NCI-H1436 treated with DMSO at 0.1 percent for 48 hours (cell line): ENCODE data around the gene GGCT.
"Not testable (repeated sequence)": the region's sequence is repeated elsewhere in the genome, so short reads cannot be mapped to it uniquely, and the experiment has no call there.

Source experiments
- DNase-seq: peaks from one replicate; lab custom pipeline; 2025; lab: John Stamatoyannopoulos, UW

The GGCT gene

DNA sequence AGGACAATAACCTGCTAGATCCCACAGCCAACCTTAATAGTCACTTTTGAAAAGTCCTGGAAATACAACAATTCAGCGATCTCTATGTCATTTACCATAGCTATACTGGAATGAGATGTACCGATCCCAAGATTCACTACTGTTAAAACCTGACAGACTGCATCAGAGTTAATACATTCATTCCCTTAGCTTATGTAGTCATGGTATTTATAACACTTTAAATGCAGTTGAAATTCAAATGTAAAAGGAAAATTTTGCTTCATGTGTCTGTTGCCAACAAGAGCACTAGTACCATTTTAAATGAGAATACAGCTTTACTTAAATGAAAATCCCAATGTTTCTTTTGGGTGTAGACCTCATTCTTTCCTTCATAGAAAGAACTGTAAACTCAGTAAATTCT is 11.1 kb upstream of the GGCT start:
- DNase-seq = no peak

GRCh38 chr7:30514776-30515175 is 10.1 kb upstream of the GGCT start:
- DNase-seq = no peak

GRCh38 chr7:30514177-30514576 is 9.5 kb upstream of the GGCT start:
- no peak for DNase-seq

- DNase-seq = no peak
Observed at GRCh38 chr7:30513762-30514161, 9.1 kb upstream of the GGCT start.

DNA sequence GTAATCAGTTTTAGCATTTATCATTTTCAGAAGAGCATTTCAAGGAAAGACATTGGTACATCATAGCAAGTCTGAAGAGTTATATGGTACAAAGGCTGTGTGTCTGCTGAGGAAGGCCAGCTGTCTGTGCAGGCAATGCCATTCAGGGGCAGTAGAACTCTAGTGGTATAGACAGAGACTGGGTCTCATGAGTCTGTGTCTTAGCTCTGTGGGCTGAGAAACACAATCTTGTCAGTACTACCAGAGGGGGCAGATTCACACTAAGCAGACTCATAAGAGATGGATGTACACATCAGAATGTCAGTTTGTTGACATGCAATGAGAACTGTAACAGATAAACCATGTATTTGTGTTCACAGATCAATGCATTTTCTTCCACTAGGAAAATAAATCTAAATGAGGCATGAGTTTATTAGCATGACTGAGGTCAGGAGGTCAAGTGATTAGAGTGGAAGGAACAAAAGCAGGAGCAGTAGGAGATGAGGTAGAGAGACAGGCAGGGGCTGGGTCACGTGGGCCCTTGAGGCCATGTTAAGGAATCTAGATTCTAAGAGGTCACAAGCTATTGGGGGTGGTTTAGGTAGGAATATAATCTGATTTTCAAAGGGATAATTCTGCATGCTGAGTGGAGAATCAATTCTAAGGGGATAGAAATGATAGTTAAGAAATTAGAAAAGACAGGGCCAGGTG is 7.5 kb upstream of the GGCT start:
- DNase-seq = no peak

DNA sequence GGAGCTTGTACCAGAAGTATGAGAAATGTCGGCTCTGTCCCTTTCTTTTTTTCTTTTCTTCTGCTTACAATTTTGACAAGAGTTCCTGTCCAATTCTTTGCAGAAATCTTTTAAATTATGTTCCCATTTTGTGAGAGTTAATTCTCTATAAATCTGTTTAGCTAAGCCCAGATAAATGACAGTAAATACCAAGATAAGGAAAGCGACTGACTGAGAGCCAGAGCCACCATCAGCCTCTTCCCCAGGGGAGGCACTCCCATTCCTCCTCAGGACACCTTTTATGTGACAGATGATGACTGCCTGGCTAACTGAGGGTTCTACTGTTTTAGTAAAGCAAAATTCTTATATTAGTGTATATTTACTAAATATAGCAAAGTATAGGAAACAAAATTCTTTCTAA is 6.9 kb upstream of the GGCT start:
- DNase-seq = no peak

- DNase-seq = no peak
Observed at GRCh38 chr7:30510124-30511075, 5.8 kb upstream of the GGCT start.

- DNase-seq = not testable (repeated sequence)
Observed at GRCh38 chr7:30509171-30509857, 4.7 kb upstream of the GGCT start.

- not testable (repeated sequence) for DNase-seq
Observed at GRCh38 chr7:30507346-30507900, 2.8 kb upstream of the GGCT start.

DNA sequence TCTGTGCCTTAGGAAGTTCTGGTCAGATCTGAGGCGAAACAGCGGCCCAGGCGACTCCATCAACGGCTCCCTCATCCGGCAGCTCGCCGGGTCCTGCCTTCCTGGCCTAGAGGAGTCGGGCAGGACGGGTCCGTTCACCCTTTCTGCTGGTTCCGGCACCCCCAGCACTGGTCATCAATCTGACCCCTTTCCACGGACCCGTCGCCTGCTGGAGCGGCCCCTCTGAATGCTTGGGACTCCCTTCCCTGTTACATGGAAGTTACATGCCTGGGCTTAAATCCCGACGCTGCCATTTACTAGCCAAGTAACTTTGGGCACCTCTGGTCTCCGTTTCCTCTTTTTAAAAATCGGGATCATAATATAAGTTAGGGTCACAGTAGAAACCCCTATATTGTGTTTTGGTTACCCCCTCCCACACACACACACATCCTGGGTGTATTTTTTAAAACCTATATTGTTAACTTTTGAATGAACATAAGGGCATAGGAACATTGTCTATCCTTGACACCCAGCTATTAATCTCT is 607 bp upstream of the GGCT start:
- no peak for DNase-seq

- no peak for DNase-seq
Observed at GRCh38 chr7:30503274-30504212, 1.1 kb downstream of the GGCT start.

DNA sequence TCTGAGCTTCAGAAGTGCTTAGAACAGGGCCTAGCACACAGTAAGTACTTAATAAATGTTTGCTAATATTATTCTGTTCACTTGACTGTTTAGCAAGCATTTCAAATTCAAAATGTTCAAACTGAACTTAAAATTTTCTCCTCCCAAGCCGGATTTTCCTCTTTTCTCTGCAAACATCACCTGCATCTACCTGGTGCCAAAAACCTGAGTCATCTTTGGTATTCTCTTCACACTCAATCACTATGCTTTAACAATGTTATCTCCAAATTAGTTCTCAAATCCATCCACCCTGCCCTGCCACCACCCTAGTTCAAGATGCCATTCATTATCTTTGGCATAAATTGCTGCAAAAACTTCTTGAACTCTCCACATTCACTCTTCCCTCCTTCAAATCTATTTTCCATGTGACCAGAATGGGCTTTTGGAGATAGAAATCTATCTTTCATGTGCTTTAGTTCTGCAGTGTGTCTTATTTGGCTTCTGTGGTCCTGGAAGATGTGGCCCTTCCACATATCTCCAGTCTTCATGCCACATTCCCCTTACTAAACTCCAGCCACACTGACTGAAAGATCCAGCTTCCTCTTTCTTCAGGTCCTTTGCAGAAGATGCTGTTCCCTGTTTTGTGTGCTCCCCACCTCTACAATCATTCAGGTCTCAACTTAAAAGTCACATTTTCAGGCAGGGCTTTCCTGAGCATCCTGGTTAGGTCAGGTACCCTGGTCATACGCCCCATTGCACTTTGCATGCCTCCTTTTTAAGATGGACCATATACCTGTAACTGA is 2.0 kb downstream of the GGCT start:
- DNase-seq = no peak

DNA sequence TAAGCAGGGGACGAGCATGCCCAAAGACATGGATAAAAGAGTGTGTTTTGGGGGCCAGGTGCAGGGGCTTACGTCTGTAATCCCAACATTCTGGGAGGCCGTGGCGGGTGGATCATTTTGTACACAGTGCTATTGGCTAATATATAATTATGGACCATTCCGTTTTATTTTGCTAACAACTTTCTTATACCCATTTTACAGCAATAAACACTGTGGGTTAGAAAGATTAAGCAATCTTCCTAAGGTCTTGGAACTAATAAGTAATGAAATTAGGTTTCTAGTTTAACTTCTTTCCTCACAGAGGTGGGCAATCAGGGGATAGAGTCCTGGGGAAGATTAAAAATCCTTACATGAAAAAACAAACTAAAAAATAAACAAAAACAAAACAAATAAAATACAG is 3.4 kb downstream of the GGCT start:
- no peak for DNase-seq

- DNase-seq = no peak
Observed at GRCh38 chr7:30493228-30493627, 11.4 kb downstream of the GGCT start.

GRCh38 chr7:30491417-30491816 is 13.2 kb downstream of the GGCT start:
- no peak for DNase-seq

GRCh38 chr7:30487371-30487770 is 17.3 kb downstream of the GGCT start:
- no peak for DNase-seq

GRCh38 chr7:30485667-30486066 is 19.0 kb downstream of the GGCT start:
- no peak for DNase-seq

DNA sequence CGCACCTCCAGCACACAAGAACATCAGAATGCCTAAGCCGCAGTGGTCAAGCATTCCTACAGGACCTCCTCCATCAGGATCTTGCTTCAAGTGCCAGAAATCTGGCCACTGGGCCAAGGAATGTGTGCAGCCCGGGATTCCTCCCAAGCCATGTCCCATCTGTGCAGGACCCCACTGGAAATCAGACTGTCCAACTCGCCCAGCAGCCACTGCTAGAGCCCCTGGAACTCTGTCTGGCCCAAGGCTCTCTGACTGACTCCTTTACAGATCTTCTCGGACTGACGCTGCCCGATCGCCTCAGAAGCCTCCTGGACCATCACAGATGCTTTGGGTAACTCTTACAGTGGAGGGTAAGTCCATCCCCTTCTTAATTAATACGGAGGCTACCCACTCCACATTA is 23.2 kb downstream of the GGCT start:
- DNase-seq = not testable (repeated sequence)

DNA sequence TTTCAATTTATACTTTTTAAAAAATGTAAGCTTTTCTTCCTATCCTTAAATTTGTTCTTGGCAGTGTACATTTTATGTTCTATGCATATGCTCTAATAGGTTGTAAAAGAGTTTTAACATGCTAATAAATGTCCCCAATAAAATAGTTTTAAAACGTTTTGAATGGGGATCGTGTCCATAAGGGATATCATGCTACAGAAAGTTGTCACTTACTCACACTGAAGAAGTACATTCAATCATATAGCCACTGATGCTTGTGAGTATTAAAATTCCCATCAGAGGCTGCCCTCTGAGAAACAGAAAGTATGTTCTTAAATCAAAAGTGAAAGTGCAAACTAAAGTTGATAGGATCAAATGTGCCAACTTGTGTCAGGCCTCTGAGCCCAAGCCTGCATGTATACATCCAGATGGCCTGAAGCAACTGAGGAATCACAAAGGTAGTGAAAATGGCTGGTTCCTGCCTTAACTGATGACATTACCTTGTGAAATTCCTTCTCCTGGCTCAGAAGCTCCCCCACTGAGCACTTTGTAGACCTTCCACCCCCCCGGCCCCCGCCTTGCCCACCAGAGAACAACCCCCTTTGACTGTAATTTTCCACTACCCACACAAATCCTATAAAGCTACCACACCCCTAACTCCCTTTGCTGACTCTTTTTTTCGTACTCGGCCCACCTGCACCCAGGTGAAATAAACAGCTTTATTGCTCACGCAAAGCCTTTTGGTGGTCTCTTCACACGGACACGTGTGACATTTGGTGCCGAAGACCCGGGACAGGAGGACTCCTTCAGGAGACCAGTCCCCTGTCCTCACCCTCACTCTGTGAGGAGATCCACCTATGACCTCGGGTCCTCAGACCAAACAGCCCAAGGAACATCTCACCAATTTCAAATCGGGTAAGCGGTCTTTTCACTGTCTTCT is 25.2 kb downstream of the GGCT start:
- no peak for DNase-seq
